K562 (cell line): ENCODE measurements around the gene MAPKAPK2. TPM values are rescaled to one million over a fixed set of nuclear protein-coding genes. Genes with fewer than 3 reads are reported as not detected.

Experiments used
- ATAC-seq: fragments of 200-7000 bp; cut with Tn5 transposase; 3 replicates; pipeline ENCODE4 v1.9.1; 2020; ENCODE audit warnings: moderate library complexity
- BruUV-seq: library from RNA; stranded (reverse); fragments of 400-500 nt; replicated peaks from 2 replicates; lab custom pipeline; 2021; lab: Mats Ljungman, UMichigan
- CTCF ChIA-PET: fragments of 300-600 bp; formaldehyde crosslinking; extraction: SDS; loops from one replicate; lab custom pipeline; 2021; ENCODE audit warnings: low intra/inter-chr PET ratio; lab: Yijun Ruan, JAX
- POLR2A ChIA-PET: fragments of 300-600, 350-650 bp; sonication (Branson Sonifier 250); formaldehyde crosslinking; extraction: SDS; loops from one replicate; lab custom pipeline; 2021; ENCODE audit warnings: antibody characterized with exemption, inconsistent platforms; lab: Yijun Ruan, JAX
- DNase-seq, 4 experiments: peaks; one replicate each; pipeline versions ENCODE4 v3.0.0 to v3.0.0-alpha.2; 2011 to 2018; ENCODE audit warnings: low spot score in 3 of 4, mixed read lengths in 3 of 4; ENCODE audit errors: extremely low read depth in 1 of 4
- FAIRE-seq: peaks from 2 replicates; lab custom pipeline; 2011; peaks lifted over from hg19 to GRCh38; lab: Jason Lieb, UNC
- H2AFZ ChIP-seq: 2 replicates; pipeline ENCODE4 v1.6.0; 2011; ENCODE audit warnings: low read depth, low read length, control low read depth, inconsistent platforms
- H3K27ac ChIP-seq: fragments of 200-600 bp; 3 replicates; pipeline ENCODE4 v1.8.0; 2011; ENCODE audit warnings: low read depth, mild to moderate bottlenecking, control low read depth, inconsistent platforms, low read length, moderate library complexity, mixed read lengths; ENCODE audit errors: extremely low read depth
- H3K27me3 ChIP-seq, 2 experiments: fragments of 300-600 bp in 1 of 2; 2 replicates in 1 of 2; 3 replicates in 1 of 2; pipeline versions ENCODE4 v1.6.0 to v1.8.0; 2011; ENCODE audit warnings: inconsistent platforms in 2 of 2, low read length in 2 of 2, mild to moderate bottlenecking in 1 of 2, mixed read lengths in 1 of 2, moderate library complexity in 1 of 2; ENCODE audit not compliant: control insufficient read depth in 2 of 2, insufficient read depth in 2 of 2
- H3K36me3 ChIP-seq: fragments of 300-600 bp; 3 replicates; pipeline ENCODE4 v1.8.0; 2011; ENCODE audit warnings: mild to moderate bottlenecking, low read length, inconsistent platforms; ENCODE audit not compliant: control insufficient read depth, insufficient read depth
- H3K4me1 ChIP-seq, 2 experiments: fragments of 200-600 bp in 1 of 2; replicated peaks in 1 of 2; 2 replicates in 1 of 2; 3 replicates in 1 of 2; pipeline versions ENCODE4 v1.5.1 to v1.8.0; 2011; ENCODE audit warnings: inconsistent platforms in 2 of 2, low read length in 2 of 2, mild to moderate bottlenecking in 1 of 2, mixed read lengths in 1 of 2, moderate library complexity in 1 of 2; ENCODE audit not compliant: control insufficient read depth in 2 of 2, insufficient read depth in 2 of 2
- H3K4me2 ChIP-seq: 2 replicates; pipeline ENCODE4 v1.6.1; 2011; ENCODE audit warnings: low read length, control low read depth, inconsistent platforms, mixed read lengths; ENCODE audit not compliant: insufficient read depth
- H3K4me3 ChIP-seq: fragments of 200-600 bp; sonication (generic), shearing (Covaris generic); 2 replicates; pipeline ENCODE4 v1.5.1; 2016; ENCODE audit warnings: control low read depth, inconsistent platforms
- H3K79me2 ChIP-seq: fragments of 200-600 bp; 3 replicates; pipeline ENCODE4 v1.8.0; 2011; ENCODE audit warnings: low read length, inconsistent platforms; ENCODE audit not compliant: control insufficient read depth, insufficient read depth
- H3K9ac ChIP-seq, 2 experiments: 2 replicates each; pipeline versions ENCODE4 v1.6.0 to v1.6.1; 2011; ENCODE audit warnings: low read depth in 2 of 2, low read length in 2 of 2, control low read depth in 1 of 2, inconsistent platforms in 1 of 2, mild to moderate bottlenecking in 1 of 2, mixed read lengths in 1 of 2; ENCODE audit not compliant: insufficient read depth in 1 of 2
- H3K9me1 ChIP-seq: one replicate; pipeline ENCODE4 v1.6.0; 2011; ENCODE audit warnings: inconsistent platforms, mild to moderate bottlenecking, low read length, moderate library complexity; ENCODE audit not compliant: control insufficient read depth, insufficient read depth
- H3K9me3 ChIP-seq: replicated peaks from 2 replicates; pipeline ENCODE4 v1.5.1; 2011; ENCODE audit warnings: low read depth, low read length, inconsistent platforms; ENCODE audit not compliant: control insufficient read depth, insufficient read depth
- H4K20me1 ChIP-seq: replicated peaks from 2 replicates; pipeline ENCODE4 v1.6.1; 2011; ENCODE audit warnings: low read length, inconsistent platforms, mixed read lengths; ENCODE audit not compliant: control insufficient read depth, insufficient read depth
- CHD2 ChIP-seq: IDR thresholded peaks from 2 replicates; pipeline ENCODE4 v1.6.1; 2011; ENCODE audit warnings: low read depth, low read length
- CTCF ChIP-seq, 3 experiments: IDR thresholded peaks in 2 of 3; conservative IDR thresholded peaks in 1 of 3; 2 replicates each; pipeline ENCODE4 v1.5.1; 2011 to 2012; ENCODE audit warnings: low read length in 3 of 3, mild to moderate bottlenecking in 3 of 3, control low read depth in 2 of 3, improper control_type of control experiment in 1 of 3, inconsistent platforms in 1 of 3, low read depth in 1 of 3, mixed read lengths in 1 of 3, moderate library complexity in 1 of 3; ENCODE audit not compliant: insufficient read depth in 2 of 3
- E2F1 ChIP-seq: sonication (generic); formaldehyde crosslinking; IDR thresholded peaks from 2 replicates; pipeline ENCODE4 v1.8.1; 2023; ENCODE audit warnings: mild to moderate bottlenecking, missing genetic modification reagents, moderate library complexity
- GTF2F1 ChIP-seq: IDR thresholded peaks from 2 replicates; pipeline ENCODE4 v1.6.1; 2011; ENCODE audit warnings: low read depth, low read length, improper control_type of control experiment
- HMG20A ChIP-seq: fragments of 450-650 bp; formaldehyde crosslinking; conservative IDR thresholded peaks from 2 replicates; pipeline ENCODE4 v1.4.0; 2020; ENCODE audit warnings: mild to moderate bottlenecking, mixed read lengths
- MECOM ChIP-seq: fragments of 250-450 bp; sonication (Bioruptor Pico); IDR thresholded peaks from 2 replicates; pipeline ENCODE4 v1.8.0; 2022; ENCODE audit warnings: inconsistent platforms
- PHF21A ChIP-seq: fragments of 450-650 bp; IDR thresholded peaks from 2 replicates; pipeline ENCODE4 v1.6.1; 2017; ENCODE audit warnings: low read depth, borderline replicate concordance
- POLR2G ChIP-seq: fragments of 200-400 bp; formaldehyde crosslinking; IDR thresholded peaks from 2 replicates; pipeline ENCODE4 v1.6.1; 2017; ENCODE audit warnings: low read depth, mild to moderate bottlenecking, antibody characterized with exemption, low read length, moderate library complexity
- RAD51 ChIP-seq: fragments of 450-650 bp; IDR thresholded peaks from 2 replicates; pipeline ENCODE4 v1.7.1; 2016; ENCODE audit warnings: low read depth, mild to moderate bottlenecking, borderline replicate concordance
- RBM17 ChIP-seq: fragments of 200-400 bp; formaldehyde crosslinking; IDR thresholded peaks from 2 replicates; pipeline ENCODE4 v1.6.1; 2017; ENCODE audit warnings: low read depth, mild to moderate bottlenecking, low read length, borderline replicate concordance
- ZMIZ1 ChIP-seq, 2 experiments: fragments of 150-350 bp in 1 of 2; IDR thresholded peaks; 2 replicates each; pipeline ENCODE4 v1.6.1; 2012 to 2016; ENCODE audit warnings: low read depth in 2 of 2, low read length in 2 of 2, mild to moderate bottlenecking in 1 of 2, moderate library complexity in 1 of 2
- ZNF24 ChIP-seq: fragments of 450-650 bp; IDR thresholded peaks from 2 replicates; pipeline ENCODE4 v1.6.1; 2016
- ZNF253 ChIP-seq: fragments of 250-450 bp; sonication (Bioruptor Pico); conservative IDR thresholded peaks from 2 replicates; pipeline ENCODE4 v1.6.1; 2021; ENCODE audit warnings: mild to moderate bottlenecking
- ZNF764 ChIP-seq: fragments of 250-450 bp; sonication (Bioruptor Pico); IDR thresholded peaks from 2 replicates; pipeline ENCODE4 v1.4.0; 2020; ENCODE audit warnings: low read depth, mild to moderate bottlenecking, moderate library complexity
- WGBS: fragments of 100-300 bp; shearing (Covaris generic); methylation state at CpG from one replicate; pipeline ENCODE4 v1.1.6; 2016; ENCODE audit warnings: low coverage, mixed read lengths; ENCODE audit not compliant: insufficient coverage; ENCODE audit errors: missing lambda C conversion rate; 5-methylcytosine and 5-hydroxymethylcytosine counted together
- in situ Hi-C: fragments of 300-500 bp; cut with MboI; formaldehyde crosslinking; loops from 4 replicates; pipeline ENCODE4 v1.15.0; 2018; ENCODE audit warnings: inconsistent platforms, mixed read lengths
- intact Hi-C: fragments of 100-400 bp; cut with micrococcal nuclease; formaldehyde crosslinking; loops from 2 replicates; pipeline ENCODE4 v1.14.2; 2022
- polyA plus RNA-seq, 8 experiments: library from polyadenylated mRNA; depleted of rRNA in 4 of 8; stranded (reverse) in 5 of 8; unstranded in 3 of 8; fragments of >200 nt; fragmentation: Nextera tagmentation in 2 of 8; fragmentation: Illumina TruSeq in 1 of 8; extraction: Ambion mirVana in 2 of 8; extraction: Trizol in 1 of 8; gene quantifications; 2 replicates each; pipeline versions ENCODE4 v1.2.1 to v1.2.3, GENCODE V29; 2011 to 2014; ENCODE audit warnings: inconsistent platforms in 1 of 8, missing spikeins in 1 of 8
- total RNA-seq, 7 experiments: library from RNA; depleted of rRNA in 6 of 7; stranded (reverse); fragments of >200 nt in 6 of 7; fragmentation: Illumina TruSeq in 2 of 7; extraction: Trizol in 2 of 7; gene quantifications; 2 replicates each; pipeline versions ENCODE4 v1.2.1 to v1.2.3, GENCODE V29; 2011 to 2021; ENCODE audit warnings: low replicate concordance in 1 of 7

MAPKAPK2 gene
- total and polyA plus RNA-seq, 9 of the 15 experiments (the other 6 are each of a cell fraction or from before 2014, with no cell fraction given), result 0.63 to 94.2 (median 52.1) TPM

- no peak for TF ChIP-seq E2F1 (CRISPR knock-in tag)
- TF ChIP-seq ZNF764 (CRISPR knock-in tag), result no peak
- 0 out of 2 replicates have a peak, but pooled peaks have one; percentile 28 for TF ChIP-seq POLR2G
- TF ChIP-seq, all 486 proteins: peak for 1
Measured at GRCh38 chr1:206722751-206723461, 38.2 kb downstream of the MAPKAPK2 start (continued).

- Histone ChIP-seq H3K4me2 (no peak overlapping the region), H3K4me3 (no peak overlapping the region)
- TF ChIP-seq PHF21A (no peak), ZNF24 (no peak), RBM17 (no peak), GTF2F1 (no peak), ZMIZ1 (IDR thresholded peaks at IDR 0.05; ENCODE audit: low read depth in 2 of 2, low read length in 2 of 2) (no peak), ZNF253 (CRISPR knock-in tag) (no peak), CHD2 (no peak), CTCF (IDR thresholded peaks at IDR 0.05 in 2 of 3, conservative IDR thresholded peaks at IDR 0.05 in 1 of 3; ENCODE audit: insufficient read depth in 2 of 3, low read depth in 1 of 3, low read length in 3 of 3) (no peak), MECOM (CRISPR knock-in tag) (no peak), RAD51 (no peak), HMG20A (CRISPR knock-in tag) (no peak)
Measured at GRCh38 chr1:206723462-206723804, 38.7 kb downstream of the MAPKAPK2 start.

More at GRCh38 chr1:206723462-206723804, 38.7 kb downstream of the MAPKAPK2 start:
- no TSS peak for BruUV-seq
- WGBS, result 62% methylated on average over 4 of the region's 4 CpGs
- FAIRE-seq, result no peak
- Histone ChIP-seq H3K27ac (no peak overlapping the region), H3K9me1 (peaks cover 15% of the 10 kb centered on the region), H3K4me1 (peaks cover 20 to 33% of the 10 kb centered on the region in 2 experiments), H3K79me2 (peaks cover 72% of the 10 kb centered on the region), H3K27me3 (no peaks in the 10 kb centered on the region), H3K9me3 (no peaks in the 10 kb centered on the region), H3K9ac (0 out of 4 replicates have a peak overlapping the region, but pooled peaks of 1 of the 2 experiments have one; percentile 16), H3K36me3 (no peaks in the 10 kb centered on the region; the same call in 2 of the 3 replicates), H2AFZ (no peak overlapping the region), H4K20me1 (peaks cover 35% of the 10 kb centered on the region)
- in situ Hi-C loops, result no loop called here
- no peak for ATAC-seq
- ChIA-PET POLR2A (interaction anchor here (0.6 to 1.1 kb wide), 2 partner anchors 36 to 232 kb away, joined by 3 read pairs; no protein-coding TSS in a partner anchor), CTCF (interaction anchor here (0.5 to 1.0 kb wide), 2 partner anchors 10 to 191 kb away, joined by 3 read pairs; no protein-coding TSS in a partner anchor)
- DNase-seq, result no peak
- intact Hi-C loops, result no loop called here
